OCI-LY3 (cell line): ENCODE measurements around the gene TPCN1.

ENCODE experiments used
- EZH2phosphoT487 ChIP-seq: fragments of 200-600 bp; shearing (Covaris generic); IDR thresholded peaks from 2 replicates; pipeline ENCODE4 v1.6.1; 2018; ENCODE audit warnings: antibody characterized with exemption, mixed run types, low read depth
- TF ChIP-seq, protein P1 (sequence below): fragments of 200-600, 300-600 bp; sonication (generic); IDR thresholded peaks from 2 replicates; pipeline ENCODE4 v1.5.1; 2014; ENCODE audit warnings: antibody characterized with exemption, low read length, low read depth

DNA sequence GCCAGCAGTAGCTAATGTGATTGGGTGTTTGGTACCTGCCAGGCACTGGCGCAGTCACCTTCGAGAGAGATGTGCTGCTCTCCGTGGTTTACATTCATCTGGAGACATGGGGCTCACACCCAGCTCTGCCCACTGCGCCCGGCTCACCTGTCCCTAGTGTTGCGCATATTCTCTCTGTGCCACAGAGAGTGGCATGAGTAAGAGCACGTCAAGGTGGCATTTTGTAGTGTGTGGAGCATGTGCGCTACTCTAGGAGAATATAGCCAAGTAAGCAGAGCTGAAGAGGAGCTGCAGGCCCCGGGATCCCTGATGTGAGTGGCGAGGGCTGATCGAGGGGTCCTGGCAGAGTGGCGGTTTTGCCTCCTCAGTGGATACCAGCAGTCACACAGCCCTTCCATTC is 46.9 kb downstream of the TPCN1 start:
- TF ChIP-seq, protein P1, sequence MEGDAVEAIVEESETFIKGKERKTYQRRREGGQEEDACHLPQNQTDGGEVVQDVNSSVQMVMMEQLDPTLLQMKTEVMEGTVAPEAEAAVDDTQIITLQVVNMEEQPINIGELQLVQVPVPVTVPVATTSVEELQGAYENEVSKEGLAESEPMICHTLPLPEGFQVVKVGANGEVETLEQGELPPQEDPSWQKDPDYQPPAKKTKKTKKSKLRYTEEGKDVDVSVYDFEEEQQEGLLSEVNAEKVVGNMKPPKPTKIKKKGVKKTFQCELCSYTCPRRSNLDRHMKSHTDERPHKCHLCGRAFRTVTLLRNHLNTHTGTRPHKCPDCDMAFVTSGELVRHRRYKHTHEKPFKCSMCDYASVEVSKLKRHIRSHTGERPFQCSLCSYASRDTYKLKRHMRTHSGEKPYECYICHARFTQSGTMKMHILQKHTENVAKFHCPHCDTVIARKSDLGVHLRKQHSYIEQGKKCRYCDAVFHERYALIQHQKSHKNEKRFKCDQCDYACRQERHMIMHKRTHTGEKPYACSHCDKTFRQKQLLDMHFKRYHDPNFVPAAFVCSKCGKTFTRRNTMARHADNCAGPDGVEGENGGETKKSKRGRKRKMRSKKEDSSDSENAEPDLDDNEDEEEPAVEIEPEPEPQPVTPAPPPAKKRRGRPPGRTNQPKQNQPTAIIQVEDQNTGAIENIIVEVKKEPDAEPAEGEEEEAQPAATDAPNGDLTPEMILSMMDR: no peak
- TF ChIP-seq EZH2phosphoT487: no peak
